Rectal smooth muscle tissue (tissue), 1 donor: Measurements from ENCODE around the gene PAPPA.

Source experiments
- H3K27ac ChIP-seq: one replicate; pipeline ENCODE4 v1.7.0; 2013; ENCODE audit warnings: low read depth, low read length, inconsistent platforms
- H3K27me3 ChIP-seq: one replicate; pipeline ENCODE4 v1.7.0; 2013; ENCODE audit warnings: low read length; ENCODE audit not compliant: control insufficient read depth, insufficient read depth
- H3K36me3 ChIP-seq: one replicate; pipeline ENCODE4 v1.7.0; 2013; ENCODE audit warnings: low read length; ENCODE audit not compliant: control insufficient read depth, insufficient read depth
- H3K4me1 ChIP-seq: one replicate; pipeline ENCODE4 v1.7.0; 2013; ENCODE audit warnings: low read length; ENCODE audit not compliant: control insufficient read depth, insufficient read depth
- H3K4me3 ChIP-seq: one replicate; pipeline ENCODE4 v1.7.0; 2013; ENCODE audit warnings: low read length
- H3K9ac ChIP-seq: one replicate; pipeline ENCODE4 v1.7.0; 2013; ENCODE audit warnings: low read length

PAPPA gene

GRCh38 chr9:116362493-116362892, 208.9 kb downstream of the PAPPA start:
- Histone ChIP-seq H3K4me3 (no peak overlapping the region), H3K4me1 (peaks cover 7% of the 10 kb centered on the region), H3K27me3 (no peaks in the 10 kb centered on the region), H3K9ac (no peak overlapping the region), H3K36me3 (no peaks in the 10 kb centered on the region), H3K27ac (no peak overlapping the region)

DNA sequence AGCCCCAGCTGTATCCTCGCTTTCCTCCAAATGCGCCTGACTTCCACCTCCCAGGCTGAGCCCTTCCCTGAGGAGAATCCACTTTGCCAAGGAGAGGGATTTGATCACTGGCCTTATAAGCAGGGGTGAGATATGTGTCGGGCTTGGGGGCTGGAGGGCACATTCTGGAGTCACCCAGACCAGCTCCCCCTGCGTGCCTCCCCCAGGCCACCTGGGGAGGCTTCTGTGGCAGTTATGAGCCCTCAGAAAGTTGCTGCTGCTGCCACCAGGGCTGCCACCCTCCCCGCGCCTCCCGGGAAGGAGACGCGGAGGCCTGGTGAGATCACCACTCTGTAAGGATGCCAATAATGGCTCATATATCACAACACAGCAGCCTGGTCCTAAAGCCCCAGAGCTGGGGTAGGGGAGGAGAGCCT, 211.5 kb downstream of the PAPPA start:
- H3K27ac ChIP-seq = peak overlapping the region; percentile 67

GRCh38 chr9:116366241-116366640, 212.7 kb downstream of the PAPPA start:
- Histone ChIP-seq H3K27me3 (no peaks in the 10 kb centered on the region), H3K4me1 (peaks cover 7% of the 10 kb centered on the region), H3K4me3 (no peak overlapping the region), H3K36me3 (no peaks in the 10 kb centered on the region), H3K27ac (no peak overlapping the region), H3K9ac (no peak overlapping the region)

More for the DNA sequence above, 211.5 kb downstream of the PAPPA start:
- Histone ChIP-seq H3K9ac (no peak overlapping the region), H3K36me3 (no peaks in the 10 kb centered on the region), H3K27me3 (no peaks in the 10 kb centered on the region), H3K4me3 (peak overlapping the region; percentile 13), H3K4me1 (peaks cover 7% of the 10 kb centered on the region)

GRCh38 chr9:116368680-116369079, 215.1 kb downstream of the PAPPA start:
- H3K9ac ChIP-seq = no peak overlapping the region
- H3K27me3 ChIP-seq = no peaks in the 10 kb centered on the region
- peaks cover 7% of the 10 kb centered on the region for H3K4me1 ChIP-seq
- H3K4me3 ChIP-seq = no peak overlapping the region
- H3K27ac ChIP-seq = no peak overlapping the region
- no peaks in the 10 kb centered on the region for H3K36me3 ChIP-seq

GRCh38 chr9:116369706-116370105, 216.1 kb downstream of the PAPPA start:
- Histone ChIP-seq H3K9ac (no peak overlapping the region), H3K27ac (no peak overlapping the region), H3K36me3 (no peaks in the 10 kb centered on the region), H3K4me3 (no peak overlapping the region), H3K4me1 (peaks cover 7% of the 10 kb centered on the region), H3K27me3 (no peaks in the 10 kb centered on the region)

GRCh38 chr9:116370556-116370955, 217.0 kb downstream of the PAPPA start:
- Histone ChIP-seq H3K27ac (no peak overlapping the region), H3K36me3 (no peaks in the 10 kb centered on the region), H3K27me3 (no peaks in the 10 kb centered on the region), H3K9ac (no peak overlapping the region), H3K4me1 (peaks cover 3% of the 10 kb centered on the region), H3K4me3 (no peak overlapping the region)

DNA sequence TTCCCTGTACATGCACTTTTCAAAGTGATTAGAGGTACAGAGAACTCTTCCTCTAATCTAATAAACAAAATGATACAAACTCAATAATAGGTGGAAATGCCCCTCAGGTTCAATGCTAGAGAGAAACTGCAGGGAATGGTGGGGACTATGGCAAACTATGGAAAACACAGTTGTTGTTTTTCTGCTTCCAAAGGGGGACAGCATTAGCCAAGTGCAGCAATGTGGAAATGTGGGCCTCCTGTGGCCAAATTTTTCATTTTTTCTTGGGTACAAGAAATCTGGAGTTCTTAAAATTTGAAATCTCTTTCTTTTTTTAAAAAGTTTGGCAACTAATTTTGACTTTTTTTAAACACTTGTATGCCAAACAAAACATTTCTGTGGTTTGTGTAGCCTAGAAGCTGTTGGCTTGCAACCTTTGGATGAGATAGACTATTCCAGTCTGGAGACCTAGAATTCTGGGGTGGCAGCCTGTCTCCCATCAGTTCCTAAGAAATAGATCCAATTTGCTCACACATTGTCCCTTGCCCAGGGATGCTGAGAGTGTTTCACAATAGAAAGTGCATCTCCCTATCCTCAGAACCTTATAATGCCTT, 218.6 kb downstream of the PAPPA start:
- no peaks in the 10 kb centered on the region for H3K36me3 ChIP-seq
- no peaks in the 10 kb centered on the region for H3K4me1 ChIP-seq
- H3K4me3 ChIP-seq = no peak overlapping the region
- H3K9ac ChIP-seq = no peak overlapping the region
- H3K27ac ChIP-seq = no peak overlapping the region
- H3K27me3 ChIP-seq = no peaks in the 10 kb centered on the region

- Histone ChIP-seq H3K4me1 (no peaks in the 10 kb centered on the region), H3K36me3 (no peaks in the 10 kb centered on the region)
Measured at GRCh38 chr9:116372786-116373185, 219.2 kb downstream of the PAPPA start.

DNA sequence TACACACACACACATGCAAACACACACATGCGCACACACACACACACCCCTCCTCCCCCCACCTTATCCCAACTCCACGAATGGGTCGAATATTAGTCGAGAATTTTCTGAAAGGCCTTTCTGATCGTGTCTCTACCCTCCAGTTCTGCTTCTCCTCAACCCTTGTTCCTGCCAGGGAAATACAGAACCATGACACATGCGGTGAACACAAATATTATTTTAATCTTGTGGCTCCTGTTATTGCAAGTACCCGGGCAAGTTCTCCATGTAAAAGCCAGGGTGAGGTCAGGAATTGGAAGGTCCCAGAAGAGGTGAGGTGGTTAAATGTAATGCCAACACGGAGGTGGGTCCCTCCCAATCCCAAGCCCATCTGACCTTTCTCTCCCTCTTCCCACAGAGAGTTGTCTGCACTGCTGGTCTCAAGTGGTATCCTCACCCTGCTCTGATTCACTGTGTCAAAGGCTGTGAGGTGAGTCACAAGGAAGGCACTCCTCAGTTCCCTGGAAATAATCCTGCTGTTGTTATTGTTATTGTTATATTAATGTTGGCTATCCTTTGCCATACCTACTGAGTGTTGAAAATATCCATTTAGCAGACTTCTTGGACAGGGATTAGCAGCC, 223.7 kb downstream of the PAPPA start:
- Histone ChIP-seq H3K4me3 (no peak overlapping the region), H3K27me3 (no peaks in the 10 kb centered on the region), H3K9ac (no peak overlapping the region), H3K36me3 (no peaks in the 10 kb centered on the region), H3K27ac (no peak overlapping the region), H3K4me1 (no peaks in the 10 kb centered on the region)

More at GRCh38 chr9:116372786-116373185, 219.2 kb downstream of the PAPPA start:
- Histone ChIP-seq H3K27ac (no peak overlapping the region), H3K27me3 (no peaks in the 10 kb centered on the region), H3K4me3 (no peak overlapping the region), H3K9ac (no peak overlapping the region)

DNA sequence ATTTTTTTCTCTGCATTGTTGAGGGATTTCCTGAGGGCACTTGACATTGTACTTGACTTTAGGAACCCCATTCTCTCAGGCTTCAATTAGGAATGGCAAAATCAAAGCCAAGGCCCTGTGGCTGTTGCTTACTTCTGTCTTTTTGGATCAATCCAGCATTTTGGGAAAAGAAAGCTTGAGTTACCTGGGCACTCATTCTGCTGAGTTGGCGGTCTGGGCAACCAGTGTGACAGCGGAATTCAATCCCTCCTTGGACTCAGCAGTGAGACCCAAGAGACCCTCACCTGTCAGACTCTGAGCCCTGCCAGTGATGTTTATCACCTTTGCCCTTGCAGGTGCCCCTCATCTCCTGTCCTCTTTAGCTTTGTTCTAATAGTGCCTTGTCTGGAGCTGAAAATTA, 225.3 kb downstream of the PAPPA start:
- Histone ChIP-seq H3K36me3 (no peaks in the 10 kb centered on the region), H3K27me3 (no peaks in the 10 kb centered on the region), H3K4me3 (no peak overlapping the region), H3K27ac (no peak overlapping the region), H3K4me1 (no peaks in the 10 kb centered on the region), H3K9ac (no peak overlapping the region)

DNA sequence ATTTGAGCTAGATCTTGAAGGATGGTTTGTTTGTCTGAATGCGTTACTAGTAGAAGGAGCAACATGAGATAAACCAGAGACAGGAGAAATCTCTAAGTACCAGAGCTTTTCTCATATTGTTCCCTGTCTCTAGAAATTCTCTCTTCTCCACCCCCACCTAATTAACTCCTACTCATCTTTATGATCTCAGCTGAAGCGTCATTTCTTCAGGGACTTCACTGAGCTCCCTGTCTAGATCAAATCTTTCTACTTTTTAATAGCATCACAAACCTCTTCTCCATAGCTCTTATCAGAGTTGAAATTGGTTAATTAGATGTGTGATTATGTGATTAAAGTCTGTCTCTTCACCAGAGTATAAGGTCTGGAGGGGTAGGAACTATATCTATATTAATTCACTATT, 226.2 kb downstream of the PAPPA start:
- Histone ChIP-seq H3K4me3 (no peak overlapping the region), H3K4me1 (no peaks in the 10 kb centered on the region), H3K27ac (no peak overlapping the region), H3K36me3 (no peaks in the 10 kb centered on the region), H3K9ac (no peak overlapping the region), H3K27me3 (no peaks in the 10 kb centered on the region)

DNA sequence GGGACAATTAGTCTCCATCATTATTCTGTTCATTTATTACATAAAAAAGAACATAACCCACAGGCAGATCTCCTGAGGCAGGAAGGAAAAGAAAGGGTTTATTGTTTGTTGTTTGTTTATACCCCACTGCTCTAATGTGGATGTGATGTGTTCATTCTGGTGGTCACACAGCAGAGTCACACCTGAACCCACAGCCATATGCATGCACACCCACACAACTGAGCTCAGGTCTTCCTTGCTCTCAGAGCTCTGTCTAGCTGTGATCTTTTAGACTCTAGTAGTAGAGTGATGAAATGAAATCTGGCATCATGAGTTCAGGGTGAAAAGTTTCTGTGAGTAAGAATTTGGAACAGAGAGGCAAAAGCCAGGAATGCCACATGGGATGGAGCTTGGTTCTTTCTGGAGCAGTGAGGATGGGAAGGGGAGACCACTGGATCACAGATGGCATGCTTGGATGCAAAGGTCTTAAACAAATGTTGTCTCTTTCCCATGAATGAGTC, 227.0 kb downstream of the PAPPA start:
- Histone ChIP-seq H3K27me3 (no peaks in the 10 kb centered on the region), H3K36me3 (no peaks in the 10 kb centered on the region), H3K4me1 (no peaks in the 10 kb centered on the region), H3K9ac (no peak overlapping the region), H3K27ac (no peak overlapping the region), H3K4me3 (no peak overlapping the region)

DNA sequence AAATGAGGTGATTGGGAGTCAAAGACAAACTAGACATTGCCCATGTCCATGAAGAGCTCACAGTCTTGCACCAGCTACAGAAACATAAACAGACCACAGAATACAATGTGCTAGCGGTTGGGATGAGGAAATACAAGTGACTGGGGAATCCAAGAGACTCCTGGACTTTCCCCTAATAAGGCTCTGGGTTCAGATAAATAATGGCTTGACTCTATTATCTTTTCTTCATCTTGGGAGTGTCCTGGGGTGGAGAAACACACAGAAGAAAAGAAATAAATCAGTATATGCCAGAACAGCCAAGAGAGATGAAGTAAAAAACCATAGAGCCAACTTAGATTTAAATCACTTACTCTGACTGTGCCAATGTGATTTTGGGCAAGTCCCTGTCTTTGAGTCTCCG, 227.8 kb downstream of the PAPPA start:
- Histone ChIP-seq H3K27me3 (no peaks in the 10 kb centered on the region), H3K4me1 (no peaks in the 10 kb centered on the region), H3K36me3 (no peaks in the 10 kb centered on the region), H3K9ac (no peak overlapping the region), H3K27ac (no peak overlapping the region), H3K4me3 (no peak overlapping the region)
